Measurements from ENCODE around the gene TRIM26. TPM values are rescaled to one million over a fixed set of nuclear protein-coding genes. Genes with fewer than 3 reads are reported as not detected.

Gene TRIM26
- polyA plus RNA-seq, 1 donor from 2014 or later, result 25.9 TPM

- no peak overlapping the region for H3K9ac ChIP-seq (ENCODE audit: low read length)
- no peaks in the 10 kb centered on the region for H3F3A ChIP-seq (ENCODE audit: insufficient read depth, low read length, poor library complexity, severe bottlenecking)
- H3K4me2 ChIP-seq (ENCODE audit: low read length), result no peak overlapping the region
- H4K20me1 ChIP-seq (ENCODE audit: insufficient read depth), result no peaks in the 10 kb centered on the region
- TF ChIP-seq SMC3 (conservative IDR thresholded peaks at IDR 0.05; ENCODE audit: poor library complexity) (no peak), POLR2AphosphoS5 (IDR thresholded peaks at IDR 0.05) (no peak), RAD21 (conservative IDR thresholded peaks at IDR 0.05) (no peak), MXI1 (conservative IDR thresholded peaks at IDR 0.05; ENCODE audit: poor library complexity, severe bottlenecking) (no peak), EZH2 (IDR thresholded peaks at IDR 0.05; ENCODE audit: borderline replicate concordance, insufficient read depth, low read length, poor library complexity, severe bottlenecking) (no peak), TAF1 (IDR thresholded peaks at IDR 0.05; ENCODE audit: low read depth) (no peak), EP300 (conservative IDR thresholded peaks at IDR 0.05; ENCODE audit: poor library complexity, severe bottlenecking) (no peak)
- TF ChIP-seq, protein P1, sequence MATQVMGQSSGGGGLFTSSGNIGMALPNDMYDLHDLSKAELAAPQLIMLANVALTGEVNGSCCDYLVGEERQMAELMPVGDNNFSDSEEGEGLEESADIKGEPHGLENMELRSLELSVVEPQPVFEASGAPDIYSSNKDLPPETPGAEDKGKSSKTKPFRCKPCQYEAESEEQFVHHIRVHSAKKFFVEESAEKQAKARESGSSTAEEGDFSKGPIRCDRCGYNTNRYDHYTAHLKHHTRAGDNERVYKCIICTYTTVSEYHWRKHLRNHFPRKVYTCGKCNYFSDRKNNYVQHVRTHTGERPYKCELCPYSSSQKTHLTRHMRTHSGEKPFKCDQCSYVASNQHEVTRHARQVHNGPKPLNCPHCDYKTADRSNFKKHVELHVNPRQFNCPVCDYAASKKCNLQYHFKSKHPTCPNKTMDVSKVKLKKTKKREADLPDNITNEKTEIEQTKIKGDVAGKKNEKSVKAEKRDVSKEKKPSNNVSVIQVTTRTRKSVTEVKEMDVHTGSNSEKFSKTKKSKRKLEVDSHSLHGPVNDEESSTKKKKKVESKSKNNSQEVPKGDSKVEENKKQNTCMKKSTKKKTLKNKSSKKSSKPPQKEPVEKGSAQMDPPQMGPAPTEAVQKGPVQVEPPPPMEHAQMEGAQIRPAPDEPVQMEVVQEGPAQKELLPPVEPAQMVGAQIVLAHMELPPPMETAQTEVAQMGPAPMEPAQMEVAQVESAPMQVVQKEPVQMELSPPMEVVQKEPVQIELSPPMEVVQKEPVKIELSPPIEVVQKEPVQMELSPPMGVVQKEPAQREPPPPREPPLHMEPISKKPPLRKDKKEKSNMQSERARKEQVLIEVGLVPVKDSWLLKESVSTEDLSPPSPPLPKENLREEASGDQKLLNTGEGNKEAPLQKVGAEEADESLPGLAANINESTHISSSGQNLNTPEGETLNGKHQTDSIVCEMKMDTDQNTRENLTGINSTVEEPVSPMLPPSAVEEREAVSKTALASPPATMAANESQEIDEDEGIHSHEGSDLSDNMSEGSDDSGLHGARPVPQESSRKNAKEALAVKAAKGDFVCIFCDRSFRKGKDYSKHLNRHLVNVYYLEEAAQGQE (IDR thresholded peaks at IDR 0.05; ENCODE audit: borderline replicate concordance), result no peak
- TF ChIP-seq, protein P2, sequence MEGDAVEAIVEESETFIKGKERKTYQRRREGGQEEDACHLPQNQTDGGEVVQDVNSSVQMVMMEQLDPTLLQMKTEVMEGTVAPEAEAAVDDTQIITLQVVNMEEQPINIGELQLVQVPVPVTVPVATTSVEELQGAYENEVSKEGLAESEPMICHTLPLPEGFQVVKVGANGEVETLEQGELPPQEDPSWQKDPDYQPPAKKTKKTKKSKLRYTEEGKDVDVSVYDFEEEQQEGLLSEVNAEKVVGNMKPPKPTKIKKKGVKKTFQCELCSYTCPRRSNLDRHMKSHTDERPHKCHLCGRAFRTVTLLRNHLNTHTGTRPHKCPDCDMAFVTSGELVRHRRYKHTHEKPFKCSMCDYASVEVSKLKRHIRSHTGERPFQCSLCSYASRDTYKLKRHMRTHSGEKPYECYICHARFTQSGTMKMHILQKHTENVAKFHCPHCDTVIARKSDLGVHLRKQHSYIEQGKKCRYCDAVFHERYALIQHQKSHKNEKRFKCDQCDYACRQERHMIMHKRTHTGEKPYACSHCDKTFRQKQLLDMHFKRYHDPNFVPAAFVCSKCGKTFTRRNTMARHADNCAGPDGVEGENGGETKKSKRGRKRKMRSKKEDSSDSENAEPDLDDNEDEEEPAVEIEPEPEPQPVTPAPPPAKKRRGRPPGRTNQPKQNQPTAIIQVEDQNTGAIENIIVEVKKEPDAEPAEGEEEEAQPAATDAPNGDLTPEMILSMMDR (IDR thresholded peaks at IDR 0.05; ENCODE audit: poor library complexity, severe bottlenecking), result no peak
- H3K27me3 ChIP-seq (ENCODE audit: insufficient read depth, low read depth, low read length), result no peaks in the 10 kb centered on the region
- no peaks in the 10 kb centered on the region for H3K79me2 ChIP-seq (replicated peaks; ENCODE audit: insufficient read depth, low read length)
- no peaks in the 10 kb centered on the region for H3K9me3 ChIP-seq (ENCODE audit: low read length)
- no peak overlapping the region for H3K27ac ChIP-seq (ENCODE audit: low read length)
- H3K4me3 ChIP-seq (ENCODE audit: low read length), result no peak overlapping the region
- H3K36me3 ChIP-seq (ENCODE audit: insufficient read depth, low read length), result peaks cover 13% of the 10 kb centered on the region
- H2AFZ ChIP-seq (ENCODE audit: low read depth, low read length), result no peak overlapping the region
- no peaks in the 10 kb centered on the region for H3K9me2 ChIP-seq (ENCODE audit: insufficient read depth, low read length)
Observed at GRCh38 chr6:30195951-30196350, 17.3 kb downstream of the TRIM26 start.

GRCh38 chr6:30194797-30195690 is 18.2 kb downstream of the TRIM26 start:
- TF ChIP-seq EZH2 (IDR thresholded peaks at IDR 0.05; ENCODE audit: borderline replicate concordance, insufficient read depth, low read length, poor library complexity, severe bottlenecking) (no peak), MXI1 (conservative IDR thresholded peaks at IDR 0.05; ENCODE audit: poor library complexity, severe bottlenecking) (no peak), EP300 (conservative IDR thresholded peaks at IDR 0.05; ENCODE audit: poor library complexity, severe bottlenecking) (no peak), SMC3 (conservative IDR thresholded peaks at IDR 0.05; ENCODE audit: poor library complexity) (no peak), RAD21 (conservative IDR thresholded peaks at IDR 0.05) (no peak), TAF1 (IDR thresholded peaks at IDR 0.05; ENCODE audit: low read depth) (no peak), POLR2AphosphoS5 (IDR thresholded peaks at IDR 0.05) (no peak)
- TF ChIP-seq, protein P2 (IDR thresholded peaks at IDR 0.05; ENCODE audit: poor library complexity, severe bottlenecking), result no peak
- TF ChIP-seq, protein P1 (IDR thresholded peaks at IDR 0.05; ENCODE audit: borderline replicate concordance), result no peak
- H3K79me2 ChIP-seq (replicated peaks; ENCODE audit: insufficient read depth, low read length), result no peaks in the 10 kb centered on the region
- H3K9me2 ChIP-seq (ENCODE audit: insufficient read depth, low read length), result no peaks in the 10 kb centered on the region
- H3K4me2 ChIP-seq (ENCODE audit: low read length), result no peak overlapping the region
- no peak overlapping the region for H3K4me3 ChIP-seq (ENCODE audit: low read length)
- no peak overlapping the region for H3K27ac ChIP-seq (ENCODE audit: low read length)
- no peaks in the 10 kb centered on the region for H3K27me3 ChIP-seq (ENCODE audit: insufficient read depth, low read depth, low read length)
- H3K9ac ChIP-seq (ENCODE audit: low read length), result no peak overlapping the region
- H3F3A ChIP-seq (ENCODE audit: insufficient read depth, low read length, poor library complexity, severe bottlenecking), result no peaks in the 10 kb centered on the region
- H3K9me3 ChIP-seq (ENCODE audit: low read length), result no peaks in the 10 kb centered on the region
- H4K20me1 ChIP-seq (ENCODE audit: insufficient read depth), result no peaks in the 10 kb centered on the region
- peaks cover 13% of the 10 kb centered on the region for H3K36me3 ChIP-seq (ENCODE audit: insufficient read depth, low read length)
- H2AFZ ChIP-seq (ENCODE audit: low read depth, low read length), result no peak overlapping the region

All from neural cell (in vitro differentiated cells).